Mucosa of descending colon (tissue), 3 donors: ENCODE data around the gene GOLGA6B. TPM values are rescaled to one million over a fixed set of nuclear protein-coding genes. Genes with fewer than 3 reads are reported as not detected.
A peak's percentile ranks its signal among the peaks of the same experiment; 100 is the strongest.

ENCODE experiments used
- ATAC-seq: fragments of 200-7000 bp; cut with Tn5 transposase; one replicate; pipeline ENCODE4 v1.9.1; 2020; ENCODE audit warnings: mild to moderate bottlenecking, moderate library complexity
- DNase-seq, 3 donors: peaks; one replicate each; pipeline ENCODE4 v3.0.0-alpha.2; 2020
- H3K36me3 ChIP-seq: fragments of 200-600 bp; one replicate; pipeline ENCODE4 v1.8.0; 2021; ENCODE audit warnings: low read depth, mild to moderate bottlenecking
- H3K4me1 ChIP-seq: fragments of 200-600 bp; one replicate; pipeline ENCODE4 v1.8.0; 2021; ENCODE audit warnings: low read depth, mild to moderate bottlenecking
- H3K4me3 ChIP-seq: fragments of 200-600 bp; one replicate; pipeline ENCODE4 v1.8.0; 2021; ENCODE audit warnings: mild to moderate bottlenecking
- H3K9me3 ChIP-seq: fragments of 200-600 bp; one replicate; pipeline ENCODE4 v1.8.0; 2021; ENCODE audit warnings: mild to moderate bottlenecking
- intact Hi-C, 2 donors: fragments of 100-400 bp; cut with DNase I in 1 of 2; cut with micrococcal nuclease in 1 of 2; formaldehyde crosslinking; loops; one replicate each; pipeline versions ENCODE4 v1.11.0 to v1.11.1; 2022; cut with DNase I, micrococcal nuclease
- total RNA-seq, 3 donors: library from RNA; stranded (reverse); fragmentation: NEBNext Ultra II Directional in 2 of 3; extraction: Animal tissue kit (Norgen Biotek cat#: 25700) in 2 of 3; gene quantifications; one replicate each; pipeline versions ENCODE4 v1.2.1 to v1.2.4, GENCODE V29; 2021 to 2023
- TF ChIP-seq, protein P1 (sequence below): fragments of 200-600 bp; IDR thresholded peaks from one replicate; pipeline ENCODE4 v1.8.0; 2022; ENCODE audit warnings: antibody characterized with exemption, mild to moderate bottlenecking
- donor health status: DM: no; HTN: no; CAD: no; lungs with moderate emphysema.
- donor health status: DM: no; HTN: no; CAD: no.
- donor health status: DM: no; HTN: yes; CAD: no.

The GOLGA6B gene
- total RNA-seq, 3 donors from 2014 or later = not detected

DNA sequence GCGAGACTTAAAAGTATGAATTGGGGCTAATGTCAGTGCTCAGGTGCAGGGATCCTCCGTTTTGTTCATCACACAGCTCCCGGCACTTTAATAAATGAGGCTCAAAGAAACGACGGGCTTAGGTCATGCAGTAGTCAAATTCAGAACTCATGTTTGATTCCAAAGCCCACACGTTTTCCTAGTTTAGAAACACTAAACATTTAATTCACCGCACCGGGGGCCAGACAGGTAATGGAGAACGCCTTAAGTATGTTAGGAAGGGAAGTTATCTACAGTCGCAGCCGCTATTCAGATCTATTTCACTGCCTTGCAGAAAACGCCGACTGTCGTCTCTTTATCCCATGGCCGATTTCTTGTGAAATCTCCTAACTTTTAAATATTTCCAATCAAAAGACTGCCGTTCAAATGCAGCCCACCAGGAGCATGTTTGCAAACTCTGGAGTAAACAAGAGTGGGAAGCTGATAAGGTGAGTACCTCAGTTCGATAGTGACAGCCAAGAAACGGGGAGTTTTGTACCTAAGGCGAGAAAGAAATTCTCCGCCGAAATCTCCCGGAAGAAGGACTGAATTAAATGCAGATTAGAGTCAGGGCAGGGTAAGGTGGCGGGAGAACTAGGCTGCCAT, 30.9 kb downstream of the GOLGA6B start:
- Histone ChIP-seq H3K9me3 (no peaks in the 10 kb centered on the region), H3K4me3 (peak overlapping the region; percentile 41), H3K4me1 (peaks cover 8% of the 10 kb centered on the region), H3K36me3 (no peaks in the 10 kb centered on the region)
- TF ChIP-seq, protein P1, sequence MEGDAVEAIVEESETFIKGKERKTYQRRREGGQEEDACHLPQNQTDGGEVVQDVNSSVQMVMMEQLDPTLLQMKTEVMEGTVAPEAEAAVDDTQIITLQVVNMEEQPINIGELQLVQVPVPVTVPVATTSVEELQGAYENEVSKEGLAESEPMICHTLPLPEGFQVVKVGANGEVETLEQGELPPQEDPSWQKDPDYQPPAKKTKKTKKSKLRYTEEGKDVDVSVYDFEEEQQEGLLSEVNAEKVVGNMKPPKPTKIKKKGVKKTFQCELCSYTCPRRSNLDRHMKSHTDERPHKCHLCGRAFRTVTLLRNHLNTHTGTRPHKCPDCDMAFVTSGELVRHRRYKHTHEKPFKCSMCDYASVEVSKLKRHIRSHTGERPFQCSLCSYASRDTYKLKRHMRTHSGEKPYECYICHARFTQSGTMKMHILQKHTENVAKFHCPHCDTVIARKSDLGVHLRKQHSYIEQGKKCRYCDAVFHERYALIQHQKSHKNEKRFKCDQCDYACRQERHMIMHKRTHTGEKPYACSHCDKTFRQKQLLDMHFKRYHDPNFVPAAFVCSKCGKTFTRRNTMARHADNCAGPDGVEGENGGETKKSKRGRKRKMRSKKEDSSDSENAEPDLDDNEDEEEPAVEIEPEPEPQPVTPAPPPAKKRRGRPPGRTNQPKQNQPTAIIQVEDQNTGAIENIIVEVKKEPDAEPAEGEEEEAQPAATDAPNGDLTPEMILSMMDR = peak; percentile 17
- ATAC-seq (no peak), DNase-seq (peak in 1 of 3 donors; percentile 32)
- intact Hi-C loops = no loop called here

DNA sequence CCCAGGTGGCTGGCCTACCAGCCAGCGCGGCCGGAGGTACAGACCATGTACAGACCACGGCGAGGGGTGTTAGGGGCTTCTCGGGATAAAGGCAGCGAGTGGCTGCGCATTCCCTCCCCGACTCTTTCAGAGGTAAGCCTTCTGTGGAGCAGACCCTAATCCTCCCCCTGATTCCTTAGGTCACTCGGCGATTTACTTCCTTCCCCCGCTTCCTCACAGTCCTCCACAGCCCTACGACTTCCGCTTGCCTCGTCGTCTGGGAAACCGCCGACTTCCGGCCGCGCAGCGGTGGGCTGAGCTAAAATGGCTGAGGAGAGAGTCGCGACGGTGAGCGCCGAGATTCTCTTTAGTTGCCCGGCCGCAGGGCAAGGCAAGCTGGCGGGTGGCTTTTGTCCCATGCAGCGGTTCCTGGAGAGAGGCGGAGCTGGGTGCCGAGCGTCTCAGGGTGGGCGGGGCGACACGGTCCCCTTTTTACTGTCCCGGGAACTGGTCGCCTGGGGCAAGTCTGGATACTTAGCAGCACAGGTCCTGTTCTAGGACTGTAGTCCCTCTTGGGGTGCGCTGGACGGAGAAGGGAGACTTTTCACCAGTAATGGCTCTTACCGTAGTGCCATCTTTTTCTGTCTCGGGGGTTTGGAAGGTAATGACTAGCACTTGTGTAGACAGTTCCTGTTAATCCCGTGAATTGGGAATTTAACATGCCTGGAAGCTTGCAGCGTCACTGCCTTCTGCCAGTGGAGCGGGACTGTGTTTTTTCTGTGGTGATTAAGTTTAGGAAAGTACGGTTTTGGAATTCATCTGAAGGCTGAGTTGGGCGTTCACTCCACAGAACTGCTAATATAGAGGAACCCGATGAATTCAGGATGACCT, 31.7 kb downstream of the GOLGA6B start, which contains the start of the genes BBS4 and HIGD2B:
Gene BBS4 (plus strand): TSS at position 283 of the 870 bp plus-strand sequence. CDS start 21 bp downstream, at position 304.
Gene HIGD2B (minus strand): TSS at position 258 of the 870 bp plus-strand sequence. CDS start 9,808 bp downstream, outside the sequence.
- H3K9me3 ChIP-seq = no peaks in the 10 kb centered on the region
- TF ChIP-seq, protein P1 = no peak
- peaks cover 8% of the 10 kb centered on the region for H3K4me1 ChIP-seq
- peak; percentile 97 for ATAC-seq
- intact Hi-C loops = no loop called here
- no peaks in the 10 kb centered on the region for H3K36me3 ChIP-seq
- peak; percentile 92 to 93 (median 92) for DNase-seq
- peak within 1 kb of the TSS; percentile 41 for H3K4me3 ChIP-seq

DNA sequence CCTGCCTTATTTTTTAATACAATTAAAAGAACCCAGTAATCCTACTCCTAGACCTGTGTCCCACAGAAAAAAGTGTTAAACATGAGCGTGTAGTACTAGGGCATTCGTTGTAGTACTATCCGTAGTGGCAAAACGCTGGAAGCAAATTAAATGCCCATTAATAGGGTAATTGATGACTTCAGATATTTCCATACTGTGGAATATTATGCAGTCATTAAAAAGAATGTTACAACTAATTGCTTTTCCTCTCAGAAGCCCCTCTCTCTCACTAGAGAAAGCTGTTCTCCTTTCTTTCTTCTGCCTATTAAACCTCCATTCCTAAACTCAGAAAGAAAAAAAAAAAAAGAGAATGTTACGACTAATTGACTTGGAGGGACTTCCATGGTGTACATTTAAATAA, 34.2 kb downstream of the GOLGA6B start:
- H3K36me3 ChIP-seq = no peaks in the 10 kb centered on the region
- no peak overlapping the region for H3K4me3 ChIP-seq
- DNase-seq = no peak
- peaks cover 8% of the 10 kb centered on the region for H3K4me1 ChIP-seq
- intact Hi-C loops = no loop called here
- ATAC-seq = no peak
- H3K9me3 ChIP-seq = no peaks in the 10 kb centered on the region
- TF ChIP-seq, protein P1 = no peak

DNA sequence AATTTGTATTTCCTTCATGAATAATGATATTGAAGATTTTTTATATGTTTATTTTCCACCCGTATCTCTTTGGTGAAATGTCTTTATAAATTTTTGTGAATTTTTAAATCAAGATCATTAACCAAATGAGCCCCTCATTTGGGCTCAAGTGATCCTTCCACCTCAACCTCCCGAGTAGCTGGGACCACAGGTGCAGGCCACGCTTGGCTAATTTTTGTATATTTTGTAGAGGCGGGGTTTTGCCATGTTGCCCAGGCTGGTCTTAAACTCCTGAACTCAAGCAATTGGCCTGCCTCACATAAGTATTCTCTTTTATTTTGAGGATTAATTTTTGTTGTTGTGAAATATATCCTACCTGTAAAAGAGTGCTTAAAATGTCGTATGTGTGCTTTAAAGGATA, 36.4 kb downstream of the GOLGA6B start:
- H3K9me3 ChIP-seq = no peaks in the 10 kb centered on the region
- intact Hi-C loops = no loop called here
- no peaks in the 10 kb centered on the region for H3K4me1 ChIP-seq
- no peak overlapping the region for H3K4me3 ChIP-seq
- H3K36me3 ChIP-seq = no peaks in the 10 kb centered on the region
- TF ChIP-seq, protein P1 = no peak
- ATAC-seq (no peak), DNase-seq (no peak)

DNA sequence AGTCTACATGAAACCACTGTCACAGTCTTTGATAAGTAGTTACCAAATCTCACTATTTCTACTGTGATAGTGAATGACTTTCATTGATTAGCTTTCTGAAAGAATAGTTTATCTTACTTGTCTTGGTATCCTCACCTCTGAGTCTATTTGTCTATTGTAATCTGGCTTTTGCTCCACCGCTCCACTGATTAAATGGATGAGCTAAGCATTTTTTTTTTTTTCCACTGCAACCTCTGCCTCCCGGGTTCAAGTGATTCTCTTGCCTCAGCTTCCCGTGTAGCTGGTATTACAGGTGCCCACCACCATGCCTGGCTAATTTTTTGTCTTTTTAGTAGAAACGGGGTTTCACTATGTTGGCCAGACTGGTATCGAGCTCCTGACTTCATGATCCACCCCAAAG, 44.4 kb downstream of the GOLGA6B start:
- intact Hi-C loops = no loop called here
- DNase-seq (no peak), ATAC-seq (no peak)
- Histone ChIP-seq H3K4me3 (no peak overlapping the region), H3K9me3 (no peaks in the 10 kb centered on the region), H3K4me1 (no peaks in the 10 kb centered on the region), H3K36me3 (no peaks in the 10 kb centered on the region)
- TF ChIP-seq, protein P1 = no peak
